ENCODE measurements around the gene HSD17B2. TPM values are rescaled to one million over a fixed set of nuclear protein-coding genes. Genes with fewer than 3 reads are reported as not detected.

Gene HSD17B2
- total RNA-seq, 1 experiment from 2014 or later = 0.55 TPM

GRCh38 chr16:82074019-82074558 is 39.0 kb downstream of the HSD17B2 start:
- POLR2A ChIA-PET = interaction anchor here (0.6 kb wide), 1 partner anchor 17 kb away, joined by 4 read pairs; no protein-coding TSS in a partner anchor
- H3K36me3 Mint-ChIP-seq = peaks cover 9% of the 10 kb centered on the region
- peaks cover 6% of the 10 kb centered on the region; the same call in 1 of the 2 replicates for H3K27me3 Mint-ChIP-seq (ENCODE audit: low read depth)
- H3K4me1 Mint-ChIP-seq = no peaks in the 10 kb centered on the region
- no peak for TF ChIP-seq OVOL2 (CRISPR knock-in tag; IDR thresholded peaks at IDR 0.05; ENCODE audit: borderline replicate concordance)
- TF ChIP-seq ZNF138 (CRISPR knock-in tag; conservative IDR thresholded peaks at IDR 0.05) = no peak
- TF ChIP-seq SMAD3 (CRISPR knock-in tag; IDR thresholded peaks at IDR 0.05; ENCODE audit: borderline replicate concordance) = no peak
- no peak for TF ChIP-seq ATF6 (CRISPR knock-in tag; IDR thresholded peaks at IDR 0.05)
- no peak for TF ChIP-seq FOXK1 (CRISPR knock-in tag; IDR thresholded peaks at IDR 0.05)
- no peak for TF ChIP-seq ATF3 (CRISPR knock-in tag; conservative IDR thresholded peaks at IDR 0.05)
- no peak overlapping the region for H3K4me3 Mint-ChIP-seq
- H3K9me3 Mint-ChIP-seq = peaks cover 33% of the 10 kb centered on the region
- no peak overlapping the region for H3K27ac Mint-ChIP-seq
- CTCF ChIA-PET = no interaction called here
- no peak for DNase-seq (ENCODE audit: low spot score)
- no peak for ATAC-seq

- Mint-ChIP-seq H3K27ac (no peak overlapping the region), H3K9me3 (peaks cover 51% of the 10 kb centered on the region), H3K27me3 (ENCODE audit: low read depth) (peaks cover 3% of the 10 kb centered on the region; the same call in 1 of the 2 replicates), H3K36me3 (peaks cover 17% of the 10 kb centered on the region), H3K4me1 (no peaks in the 10 kb centered on the region), H3K4me3 (no peak overlapping the region)
- ChIA-PET POLR2A (no interaction called here), CTCF (no interaction called here)
- TF ChIP-seq MYBL2 (CRISPR knock-in tag; IDR thresholded peaks at IDR 0.05) (no peak), IRF2 (CRISPR knock-in tag; IDR thresholded peaks at IDR 0.05; ENCODE audit: borderline replicate concordance, low read depth) (no peak), ZNF396 (CRISPR knock-in tag; IDR thresholded peaks at IDR 0.05; ENCODE audit: borderline replicate concordance) (no peak), GRHL2 (CRISPR knock-in tag; IDR thresholded peaks at IDR 0.05; ENCODE audit: insufficient replicate concordance, severe bottlenecking) (no peak), ATF6 (CRISPR knock-in tag; IDR thresholded peaks at IDR 0.05) (no peak), E2F5 (CRISPR knock-in tag; IDR thresholded peaks at IDR 0.05) (no peak), RORB (CRISPR knock-in tag; IDR thresholded peaks at IDR 0.05) (no peak), ELF4 (CRISPR knock-in tag; IDR thresholded peaks at IDR 0.05; ENCODE audit: low read depth) (no peak), SMAD3 (CRISPR knock-in tag; IDR thresholded peaks at IDR 0.05; ENCODE audit: borderline replicate concordance) (no peak), STAT6 (CRISPR knock-in tag; conservative IDR thresholded peaks at IDR 0.05; ENCODE audit: low read depth) (no peak), ERG (CRISPR knock-in tag; IDR thresholded peaks at IDR 0.05) (no peak), CREM (CRISPR knock-in tag; IDR thresholded peaks at IDR 0.05) (no peak), CTCF (IDR thresholded peaks at IDR 0.05) (no peak), FOXP1 (CRISPR knock-in tag; IDR thresholded peaks at IDR 0.05; ENCODE audit: borderline replicate concordance) (no peak), NFE2L1 (CRISPR knock-in tag; IDR thresholded peaks at IDR 0.05) (no peak), EMX1 (CRISPR knock-in tag; IDR thresholded peaks at IDR 0.05) (no peak), ZNF423 (CRISPR knock-in tag; IDR thresholded peaks at IDR 0.05) (no peak), ZNF232 (CRISPR knock-in tag; IDR thresholded peaks at IDR 0.05) (no peak)
- ATAC-seq = no peak
- DNase-seq (ENCODE audit: low spot score) = no peak
Observed at GRCh38 chr16:82078125-82078524, 43.1 kb downstream of the HSD17B2 start.

Data from WTC11 (cell line).